Loucy (cell line): Measurements from ENCODE around the gene LOXHD1.

ENCODE experiments used
- EZH2phosphoT487 ChIP-seq: fragments of 200-600 bp; IDR thresholded peaks from 2 replicates; pipeline ENCODE4 v1.6.1; 2018; ENCODE audit warnings: antibody characterized with exemption, mild to moderate bottlenecking, moderate library complexity, borderline replicate concordance
- TF ChIP-seq, protein P1 (sequence below): fragments of 200-600 bp; sonication (generic); conservative IDR thresholded peaks from 2 replicates; pipeline ENCODE4 v1.5.1; 2014; ENCODE audit warnings: mild to moderate bottlenecking, antibody characterized with exemption, low read length

DNA sequence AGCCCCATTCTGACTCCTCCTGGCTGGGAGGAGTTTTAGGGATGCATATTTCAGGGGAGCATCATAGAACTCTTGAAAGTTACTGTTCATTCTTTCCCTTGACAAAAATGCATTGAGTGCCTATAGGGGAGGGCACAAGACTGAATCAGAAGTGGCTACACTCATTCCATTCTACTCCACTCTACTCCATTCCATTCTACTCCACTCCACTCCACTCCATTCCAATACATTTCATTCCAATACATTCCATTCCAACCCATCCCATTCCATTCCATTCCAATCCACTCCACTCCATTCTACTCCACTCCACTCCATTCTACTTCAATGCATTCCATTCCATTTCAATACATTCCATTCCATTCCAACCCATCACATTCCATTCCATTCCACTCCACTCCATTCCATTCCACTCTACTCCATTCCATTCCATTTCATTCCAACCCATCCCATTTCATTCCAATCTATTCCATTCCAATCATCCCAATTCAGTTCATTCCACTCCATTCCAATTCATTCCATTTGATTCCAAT lies 110.8 kb downstream of the LOXHD1 start:
- TF ChIP-seq, protein P1, sequence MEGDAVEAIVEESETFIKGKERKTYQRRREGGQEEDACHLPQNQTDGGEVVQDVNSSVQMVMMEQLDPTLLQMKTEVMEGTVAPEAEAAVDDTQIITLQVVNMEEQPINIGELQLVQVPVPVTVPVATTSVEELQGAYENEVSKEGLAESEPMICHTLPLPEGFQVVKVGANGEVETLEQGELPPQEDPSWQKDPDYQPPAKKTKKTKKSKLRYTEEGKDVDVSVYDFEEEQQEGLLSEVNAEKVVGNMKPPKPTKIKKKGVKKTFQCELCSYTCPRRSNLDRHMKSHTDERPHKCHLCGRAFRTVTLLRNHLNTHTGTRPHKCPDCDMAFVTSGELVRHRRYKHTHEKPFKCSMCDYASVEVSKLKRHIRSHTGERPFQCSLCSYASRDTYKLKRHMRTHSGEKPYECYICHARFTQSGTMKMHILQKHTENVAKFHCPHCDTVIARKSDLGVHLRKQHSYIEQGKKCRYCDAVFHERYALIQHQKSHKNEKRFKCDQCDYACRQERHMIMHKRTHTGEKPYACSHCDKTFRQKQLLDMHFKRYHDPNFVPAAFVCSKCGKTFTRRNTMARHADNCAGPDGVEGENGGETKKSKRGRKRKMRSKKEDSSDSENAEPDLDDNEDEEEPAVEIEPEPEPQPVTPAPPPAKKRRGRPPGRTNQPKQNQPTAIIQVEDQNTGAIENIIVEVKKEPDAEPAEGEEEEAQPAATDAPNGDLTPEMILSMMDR: no peak
- TF ChIP-seq EZH2phosphoT487: no peak
